ENCODE measurements around the gene MACROD1. TPM values are rescaled to one million over a fixed set of nuclear protein-coding genes. Genes with fewer than 3 reads are reported as not detected.

The MACROD1 gene
- total and polyA plus RNA-seq, 2 donors (not counting 3 experiments of a cell fraction or from before 2014, with no cell fraction given) = 11.0 to 16.2 TPM

GRCh38 chr11:64122411-64123410, 43.2 kb downstream of the MACROD1 start:
- ChIA-PET CTCF (interaction anchor here (1.1 kb wide), 1 partner anchor 85 kb away, joined by 3 read pairs; no protein-coding TSS in a partner anchor), POLR2A (no interaction called here)
- Histone ChIP-seq H3K79me2 (ENCODE audit: control insufficient read depth, insufficient read depth, low read length) (no peaks in the 10 kb centered on the region), H2AFZ (ENCODE audit: low read depth, low read length) (no peak overlapping the region), H3K4me3 (replicated peaks in 1 of 3; ENCODE audit: insufficient read depth in 1 of 3, low read depth in 1 of 3, low read length in 3 of 3) (no peak overlapping the region), H3K36me3 (ENCODE audit: control insufficient read depth in 2 of 2, extremely low read depth in 1 of 2, insufficient read depth in 2 of 2, low read length in 2 of 2) (no peaks in the 10 kb centered on the region), H3K9ac (replicated peaks; ENCODE audit: extremely low read depth, insufficient read depth, low read length) (no peak overlapping the region), H3K9me3 (replicated peaks; ENCODE audit: control insufficient read depth, insufficient read depth, low read length) (no peaks in the 10 kb centered on the region), H3K9me1 (replicated peaks; ENCODE audit: control insufficient read depth, extremely low read depth, insufficient read depth, low read length) (no peaks in the 10 kb centered on the region), H3K27ac (ENCODE audit: insufficient read depth, low read depth, low read length) (no peak overlapping the region), H3K27me3 (ENCODE audit: control insufficient read depth in 2 of 2, insufficient read depth in 2 of 2, low read length in 2 of 2) (no peaks in the 10 kb centered on the region), H4K20me1 (replicated peaks; ENCODE audit: control insufficient read depth, extremely low read depth, insufficient read depth, low read length) (no peaks in the 10 kb centered on the region), H3K4me1 (ENCODE audit: control insufficient read depth, extremely low read depth, insufficient read depth, low read length) (no peaks in the 10 kb centered on the region), H3K4me2 (ENCODE audit: insufficient read depth, low read length) (no peak overlapping the region)
- DNase-seq (ENCODE audit: low read depth, low spot score) (no peak), FAIRE-seq (no peak)
- dilution Hi-C loops (cut with MboI; ENCODE audit: extremely low pct_ligation_motif_present, low sequenced_read_pairs) (no loop called here), intact Hi-C loops (cut with micrococcal nuclease) (no loop called here)
- TF ChIP-seq POLR2AphosphoS5 (IDR thresholded peaks at IDR 0.05; ENCODE audit: insufficient read depth, low read depth, low read length) (no peak), MYC (IDR thresholded peaks at IDR 0.05; ENCODE audit: low read depth, low read length) (no peak), EZH2 (IDR thresholded peaks at IDR 0.05; ENCODE audit: borderline replicate concordance, low read depth, low read length, severe bottlenecking) (no peak), GATA2 (IDR thresholded peaks at IDR 0.05; ENCODE audit: insufficient read depth, insufficient read length, low read depth, low read length) (no peak), FOS (IDR thresholded peaks at IDR 0.05; ENCODE audit: borderline replicate concordance, insufficient read depth, low read length) (no peak), POLR2A (IDR thresholded peaks at IDR 0.05; ENCODE audit: low read depth, low read length) (no peak), JUN (IDR thresholded peaks at IDR 0.05; ENCODE audit: borderline replicate concordance, insufficient read depth, insufficient read length, low read depth) (no peak), MAX (IDR thresholded peaks at IDR 0.05; ENCODE audit: insufficient read depth, insufficient read length) (no peak)
- TF ChIP-seq, protein P1, sequence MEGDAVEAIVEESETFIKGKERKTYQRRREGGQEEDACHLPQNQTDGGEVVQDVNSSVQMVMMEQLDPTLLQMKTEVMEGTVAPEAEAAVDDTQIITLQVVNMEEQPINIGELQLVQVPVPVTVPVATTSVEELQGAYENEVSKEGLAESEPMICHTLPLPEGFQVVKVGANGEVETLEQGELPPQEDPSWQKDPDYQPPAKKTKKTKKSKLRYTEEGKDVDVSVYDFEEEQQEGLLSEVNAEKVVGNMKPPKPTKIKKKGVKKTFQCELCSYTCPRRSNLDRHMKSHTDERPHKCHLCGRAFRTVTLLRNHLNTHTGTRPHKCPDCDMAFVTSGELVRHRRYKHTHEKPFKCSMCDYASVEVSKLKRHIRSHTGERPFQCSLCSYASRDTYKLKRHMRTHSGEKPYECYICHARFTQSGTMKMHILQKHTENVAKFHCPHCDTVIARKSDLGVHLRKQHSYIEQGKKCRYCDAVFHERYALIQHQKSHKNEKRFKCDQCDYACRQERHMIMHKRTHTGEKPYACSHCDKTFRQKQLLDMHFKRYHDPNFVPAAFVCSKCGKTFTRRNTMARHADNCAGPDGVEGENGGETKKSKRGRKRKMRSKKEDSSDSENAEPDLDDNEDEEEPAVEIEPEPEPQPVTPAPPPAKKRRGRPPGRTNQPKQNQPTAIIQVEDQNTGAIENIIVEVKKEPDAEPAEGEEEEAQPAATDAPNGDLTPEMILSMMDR (IDR thresholded peaks at IDR 0.05; ENCODE audit: extremely low read depth in 1 of 2, insufficient read depth in 1 of 2, low read depth in 1 of 2, low read length in 2 of 2) = no peak
- no TSS peak for BruUV-seq (replicated peaks)

Data from endothelial cell of umbilical vein (primary cell).